ENCODE measurements around the gene MBD3. TPM values are rescaled to one million over a fixed set of nuclear protein-coding genes. Genes with fewer than 3 reads are reported as not detected.
A peak's percentile ranks its signal among the peaks of the same experiment; 100 is the strongest.

Gene MBD3
- total RNA-seq, 4 donors from 2014 or later: 80.3 to 159 (median 95.7) TPM

DNA sequence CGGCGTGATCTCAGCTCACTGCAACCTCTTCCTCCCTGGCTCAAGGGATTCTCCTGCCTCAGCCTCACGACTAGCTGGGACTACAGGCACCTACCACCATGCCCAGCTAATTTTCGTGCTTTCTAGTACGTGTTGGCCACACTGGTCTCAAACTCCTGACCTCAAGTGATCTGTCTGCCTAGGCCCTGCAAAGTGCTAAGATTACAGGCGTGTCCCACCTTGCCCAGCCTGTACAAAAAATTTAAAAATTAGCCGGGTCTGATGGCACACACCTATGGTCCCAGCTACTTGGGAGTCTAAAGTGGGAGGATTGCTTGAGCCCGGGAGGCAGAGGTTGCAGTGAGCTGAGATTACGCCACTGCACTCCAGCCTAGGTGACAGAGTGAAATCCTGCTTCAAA, 19.9 kb downstream of the MBD3 start:
- Histone ChIP-seq H3K4me1 (peaks cover 0 to 6% (median 4%) of the 10 kb centered on the region in 3 donors), H3K36me3 (peaks cover 0 to 19% of the 10 kb centered on the region in 2 donors), H3K27me3 (no peaks in the 10 kb centered on the region), H3K27ac (no peak overlapping the region), H3K9me3 (no peaks in the 10 kb centered on the region), H3K4me3 (no peak overlapping the region)
- 80 to 83% methylated on average over 2 to 8 of the region's 9 CpGs for WGBS, 2 donors (ENCODE audit: low coverage in 1 of 2)
- no peak for ATAC-seq
- TF ChIP-seq CTCF (IDR thresholded peaks at IDR 0.05) (no peak), POLR2A (IDR thresholded peaks at IDR 0.05) (no peak), EP300 (IDR thresholded peaks at IDR 0.05) (no peak), POLR2AphosphoS5 (IDR thresholded peaks at IDR 0.05) (no peak)

GRCh38 chr19:1571358-1571757, 21.3 kb downstream of the MBD3 start:
- ATAC-seq: no peak
- H3K27ac ChIP-seq: no peak overlapping the region
- no peaks in the 10 kb centered on the region for H3K27me3 ChIP-seq
- peaks cover 0 to 17% (median 4%) of the 10 kb centered on the region in 3 donors for H3K4me1 ChIP-seq
- WGBS, 2 donors (ENCODE audit: low coverage in 1 of 2): 88 to 97% methylated on average over 5 to 9 of the region's 12 CpGs
- no peaks in the 10 kb centered on the region for H3K9me3 ChIP-seq
- H3K36me3 ChIP-seq: peaks cover 0 to 4% of the 10 kb centered on the region in 2 donors
- no peak overlapping the region for H3K4me3 ChIP-seq
- no peak for TF ChIP-seq CTCF (IDR thresholded peaks at IDR 0.05)
- TF ChIP-seq EP300 (IDR thresholded peaks at IDR 0.05): no peak
- no peak for TF ChIP-seq POLR2AphosphoS5 (IDR thresholded peaks at IDR 0.05)
- no peak for TF ChIP-seq POLR2A (IDR thresholded peaks at IDR 0.05)

GRCh38 chr19:1570836-1571235, 21.8 kb downstream of the MBD3 start:
- Histone ChIP-seq H3K36me3 (no peaks in the 10 kb centered on the region), H3K27me3 (no peaks in the 10 kb centered on the region), H3K4me3 (no peak overlapping the region), H3K9me3 (no peaks in the 10 kb centered on the region), H3K27ac (no peak overlapping the region), H3K4me1 (peaks cover 0 to 22% (median 10%) of the 10 kb centered on the region in 3 donors)
- no peak for TF ChIP-seq EP300 (IDR thresholded peaks at IDR 0.05)
- TF ChIP-seq POLR2AphosphoS5 (IDR thresholded peaks at IDR 0.05): no peak
- no peak for TF ChIP-seq POLR2A (IDR thresholded peaks at IDR 0.05)
- TF ChIP-seq CTCF (IDR thresholded peaks at IDR 0.05): no peak
- WGBS, 2 donors (ENCODE audit: low coverage in 1 of 2): 82% methylated on average over 8 of the region's 13 CpGs; no CpG with 5 or more reads in 1 of the 2 donors
- ATAC-seq: no peak

DNA sequence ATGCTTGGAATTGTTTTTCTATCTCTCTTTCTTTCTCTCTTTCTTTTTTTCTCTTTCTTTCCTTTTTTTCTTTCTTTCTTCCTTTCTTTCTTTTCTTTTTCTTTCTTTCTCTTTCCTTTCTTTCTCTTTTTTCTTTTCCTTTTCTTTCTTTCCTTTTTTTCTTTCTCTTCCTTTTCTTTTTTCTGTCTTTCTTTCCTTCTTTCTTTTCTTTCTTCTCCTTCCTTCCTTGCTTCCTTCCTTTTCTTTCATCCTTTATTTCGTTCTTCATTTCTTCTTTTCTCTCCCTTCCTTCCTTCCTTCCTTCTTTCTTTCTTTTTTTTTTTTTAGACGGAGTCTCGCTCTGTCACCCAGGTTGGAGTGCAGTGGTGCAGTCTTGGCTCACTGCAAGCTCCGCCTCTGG, 22.7 kb downstream of the MBD3 start:
- no peaks in the 10 kb centered on the region for H3K9me3 ChIP-seq
- H3K27ac ChIP-seq: no peak overlapping the region
- no peaks in the 10 kb centered on the region for H3K36me3 ChIP-seq
- peaks cover 0 to 27% (median 11%) of the 10 kb centered on the region in 3 donors for H3K4me1 ChIP-seq
- 78% methylated on average over 4 of the region's 4 CpGs; no CpG with 5 or more reads in 1 of the 2 donors for WGBS, 2 donors (ENCODE audit: low coverage in 1 of 2)
- ATAC-seq: no peak
- H3K27me3 ChIP-seq: no peaks in the 10 kb centered on the region
- H3K4me3 ChIP-seq: no peak overlapping the region
- TF ChIP-seq EP300 (IDR thresholded peaks at IDR 0.05) (no peak), POLR2AphosphoS5 (IDR thresholded peaks at IDR 0.05) (no peak), POLR2A (IDR thresholded peaks at IDR 0.05) (no peak), CTCF (IDR thresholded peaks at IDR 0.05) (no peak)

- 60% methylated on average over 1 of the region's 63 CpGs; no CpG with 5 or more reads in 1 of the 2 donors for WGBS, 2 donors (ENCODE audit: low coverage in 1 of 2)
- no peaks in the 10 kb centered on the region for H3K36me3 ChIP-seq
- peaks cover 0 to 27% (median 11%) of the 10 kb centered on the region in 3 donors for H3K4me1 ChIP-seq
- H3K9me3 ChIP-seq: no peaks in the 10 kb centered on the region
- peak; percentile 83 for ATAC-seq
- peak within 1 kb of the TSS; percentile 45 to 82 for H3K4me3 ChIP-seq
- H3K27me3 ChIP-seq: no peaks in the 10 kb centered on the region
- H3K27ac ChIP-seq: peak within 1 kb of the TSS; percentile 51 to 93 (median 92)
- TF ChIP-seq CTCF (IDR thresholded peaks at IDR 0.05): no peak
- TF ChIP-seq EP300 (IDR thresholded peaks at IDR 0.05): no peak
- no peak for TF ChIP-seq POLR2A (IDR thresholded peaks at IDR 0.05)
- no peak for TF ChIP-seq POLR2AphosphoS5 (IDR thresholded peaks at IDR 0.05)
Measured at GRCh38 chr19:1568320-1569019, 24.2 kb downstream of the MBD3 start, which contains the start of gene MEX3D. MEX3D (minus strand) TSS chr19:1568325; CDS start chr19:1568058, 267 bp downstream.
